Measurements from ENCODE around the gene DUSP1. TPM values are rescaled to one million over a fixed set of nuclear protein-coding genes. Genes with fewer than 3 reads are reported as not detected.

The DUSP1 gene
- 24.2 and 32.7 TPM in 2 replicates for total RNA-seq

GRCh38 chr5:172770675-172771438 is at the start of gene DUSP1:
Gene DUSP1 (minus strand): TSS chr5:172771195. CDS start chr5:172770952, 243 bp downstream.

Other genes starting within 250 kb of the DUSP1 start
- gene NEURL1B, start 129.9 kb downstream of the DUSP1 start, total RNA-seq = 0.71 and 0.74 TPM in 2 replicates
- gene ERGIC1, start 63.1 kb upstream of the DUSP1 start, total RNA-seq = 105 and 146 TPM in 2 replicates
- gene RPL26L1, start 188.2 kb upstream of the DUSP1 start, total RNA-seq = 63.8 and 64.9 TPM in 2 replicates
- 458 and 515 TPM in 2 replicates for gene ATP6V0E1, start 212.6 kb upstream of the DUSP1 start, total RNA-seq

Data from smooth muscle cell of bladder (primary cell).